IgD-negative memory B cell (primary cell): ENCODE data around the gene LRP1B. TPM values are rescaled to one million over a fixed set of nuclear protein-coding genes. Genes with fewer than 3 reads are reported as not detected.

Experiments
- H3K27ac Mint-ChIP-seq, 3 donors: one replicate each; pipeline ENCODE4 v1.8.0; 2020 to 2022; ENCODE audit warnings: mild to moderate bottlenecking in 3 of 3, mixed read lengths in 3 of 3, moderate library complexity in 1 of 3
- H3K27me3 Mint-ChIP-seq: one replicate; pipeline ENCODE4 v1.8.0; 2021; ENCODE audit warnings: mixed read lengths
- H3K36me3 Mint-ChIP-seq: one replicate; pipeline ENCODE4 v1.8.0; 2020; ENCODE audit warnings: mild to moderate bottlenecking, mixed read lengths
- H3K4me1 Mint-ChIP-seq, 3 donors: one replicate each; pipeline ENCODE4 v1.8.0; 2020 to 2022; ENCODE audit warnings: mixed read lengths in 3 of 3, mild to moderate bottlenecking in 1 of 3
- H3K4me3 Mint-ChIP-seq, 4 donors: one replicate each; pipeline ENCODE4 v1.8.0; 2020 to 2022; ENCODE audit warnings: mild to moderate bottlenecking in 4 of 4, mixed read lengths in 4 of 4, moderate library complexity in 3 of 4
- H3K9me3 Mint-ChIP-seq, 3 donors: one replicate each; pipeline ENCODE4 v1.8.0; 2020 to 2021; ENCODE audit warnings: mixed read lengths in 3 of 3, mild to moderate bottlenecking in 1 of 3
- polyA plus RNA-seq: library from polyadenylated mRNA; unstranded; fragments of 300-500 nt; fragmentation: Illumina TruSeq; gene quantifications from one replicate; pipeline ENCODE4 v1.2.3, GENCODE V29; 2021

The LRP1B gene
- polyA plus RNA-seq, 1 donor from 2014 or later: not detected

- Mint-ChIP-seq H3K27me3 (no peaks in the 10 kb centered on the region), H3K9me3 (peaks cover 0 to 3% (median 0%) of the 10 kb centered on the region in 3 donors), H3K36me3 (no peaks in the 10 kb centered on the region), H3K4me3 (no peak overlapping the region), H3K4me1 (no peaks in the 10 kb centered on the region), H3K27ac (no peak overlapping the region)
These were observed 348.2 kb downstream of the LRP1B start for GRCh38 chr2:141782574-141782973.

GRCh38 chr2:141778315-141778835 is 352.4 kb downstream of the LRP1B start:
- Mint-ChIP-seq H3K27ac (no peak overlapping the region), H3K4me1 (no peaks in the 10 kb centered on the region), H3K27me3 (no peaks in the 10 kb centered on the region), H3K9me3 (peaks cover 0 to 6% (median 3%) of the 10 kb centered on the region in 3 donors), H3K36me3 (no peaks in the 10 kb centered on the region), H3K4me3 (no peak overlapping the region)

GRCh38 chr2:141770530-141770929 is 360.3 kb downstream of the LRP1B start:
- peaks cover 0 to 6% (median 4%) of the 10 kb centered on the region in 3 donors for H3K9me3 Mint-ChIP-seq
- H3K36me3 Mint-ChIP-seq: no peaks in the 10 kb centered on the region
- H3K4me1 Mint-ChIP-seq: no peaks in the 10 kb centered on the region

DNA sequence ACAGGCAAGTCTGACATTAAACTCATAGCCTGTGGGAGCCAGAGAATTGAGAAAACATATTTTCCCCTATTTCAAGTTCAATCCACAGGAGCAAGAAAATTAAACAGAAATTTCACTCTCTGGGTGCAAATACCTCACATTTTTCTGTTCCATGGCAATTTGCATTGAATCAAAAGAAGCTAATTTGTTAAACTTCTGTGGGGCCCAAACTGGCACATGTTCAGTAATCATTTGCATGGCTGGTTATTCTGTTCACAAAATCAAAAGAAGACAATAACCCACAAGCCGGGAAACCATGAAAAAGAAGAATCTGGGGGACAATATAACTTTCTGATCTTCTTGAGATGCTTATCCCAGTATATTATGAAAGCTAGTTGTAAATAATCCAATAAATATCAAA is 363.1 kb downstream of the LRP1B start:
- Mint-ChIP-seq H3K4me1 (no peaks in the 10 kb centered on the region), H3K27me3 (no peaks in the 10 kb centered on the region), H3K27ac (no peak overlapping the region), H3K4me3 (no peak overlapping the region), H3K9me3 (peaks cover 0 to 4% (median 0%) of the 10 kb centered on the region in 3 donors), H3K36me3 (no peaks in the 10 kb centered on the region)

More at GRCh38 chr2:141770530-141770929, 360.3 kb downstream of the LRP1B start:
- H3K27ac Mint-ChIP-seq: no peak overlapping the region
- no peak overlapping the region for H3K4me3 Mint-ChIP-seq
- H3K27me3 Mint-ChIP-seq: no peaks in the 10 kb centered on the region

DNA sequence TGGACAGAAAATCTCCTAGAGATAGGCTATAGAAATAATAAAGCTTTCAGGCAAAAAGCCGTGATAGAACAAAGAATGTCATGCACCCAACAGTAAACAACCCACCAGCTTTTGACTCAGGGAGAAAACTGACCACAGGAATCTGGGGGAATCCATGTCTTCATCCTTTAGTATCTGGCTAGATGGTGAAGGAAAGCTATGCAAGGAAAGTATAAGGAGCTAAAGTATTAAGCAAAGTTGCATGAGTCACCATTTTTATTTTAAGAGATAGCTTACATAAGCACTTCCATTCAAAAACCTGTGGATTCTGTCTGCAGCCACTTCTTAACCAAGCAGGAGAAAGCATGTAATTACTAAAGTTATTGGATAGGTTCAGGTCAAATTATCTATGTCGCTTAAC is 363.8 kb downstream of the LRP1B start:
- Mint-ChIP-seq H3K27ac (no peak overlapping the region), H3K27me3 (no peaks in the 10 kb centered on the region), H3K4me3 (no peak overlapping the region), H3K36me3 (no peaks in the 10 kb centered on the region), H3K9me3 (peaks cover 0 to 4% (median 0%) of the 10 kb centered on the region in 3 donors), H3K4me1 (no peaks in the 10 kb centered on the region)

- Mint-ChIP-seq H3K27me3 (no peaks in the 10 kb centered on the region), H3K27ac (no peak overlapping the region), H3K4me3 (no peak overlapping the region), H3K4me1 (no peaks in the 10 kb centered on the region), H3K9me3 (peaks cover 0 to 2% (median 0%) of the 10 kb centered on the region in 3 donors), H3K36me3 (no peaks in the 10 kb centered on the region)
These were observed 364.6 kb downstream of the LRP1B start for GRCh38 chr2:141766225-141766624.

DNA sequence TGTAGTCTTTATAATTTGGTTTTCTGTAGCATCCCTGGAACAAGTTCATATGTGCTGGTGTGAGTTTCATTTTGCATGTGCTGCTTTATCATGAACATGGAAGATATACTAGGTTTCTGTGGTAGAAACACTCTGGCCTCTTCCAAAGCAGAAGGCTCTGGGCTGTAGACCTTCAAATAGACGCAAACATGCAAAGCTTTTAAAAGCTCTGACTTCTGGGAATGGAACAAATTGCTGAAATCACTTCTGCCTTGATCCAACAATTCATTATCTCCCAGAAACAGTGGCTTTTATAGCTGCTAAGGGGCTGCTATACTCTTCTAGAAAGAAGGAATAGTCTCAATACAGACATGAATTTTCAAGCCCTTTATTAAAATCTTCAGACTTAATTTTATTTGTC is 382.2 kb downstream of the LRP1B start:
- Mint-ChIP-seq H3K9me3 (no peaks in the 10 kb centered on the region), H3K4me1 (no peaks in the 10 kb centered on the region), H3K4me3 (no peak overlapping the region), H3K36me3 (no peaks in the 10 kb centered on the region), H3K27me3 (no peaks in the 10 kb centered on the region), H3K27ac (no peak overlapping the region)

DNA sequence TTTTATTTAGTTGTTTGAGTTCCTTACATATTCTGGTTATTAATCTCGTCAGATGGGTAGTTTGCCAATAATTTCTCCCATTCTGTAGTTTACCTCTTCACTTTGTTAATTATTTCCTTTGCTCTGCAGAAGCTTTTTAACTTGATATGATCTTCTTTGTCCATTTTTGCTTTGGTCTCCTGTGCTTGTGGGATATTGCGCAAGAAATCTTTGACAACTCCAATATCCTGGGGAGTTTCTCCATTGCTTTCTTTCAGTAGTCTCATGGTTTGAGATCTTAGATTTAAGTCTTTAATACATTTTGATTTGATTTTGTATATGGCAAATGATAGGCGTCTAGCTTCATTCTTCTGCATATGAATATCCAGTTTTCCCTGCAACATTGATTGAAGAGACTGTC is 389.2 kb downstream of the LRP1B start:
- Mint-ChIP-seq H3K27me3 (no peaks in the 10 kb centered on the region), H3K9me3 (peaks cover 0 to 7% (median 2%) of the 10 kb centered on the region in 3 donors), H3K4me3 (no peak overlapping the region), H3K27ac (no peak overlapping the region), H3K36me3 (no peaks in the 10 kb centered on the region), H3K4me1 (no peaks in the 10 kb centered on the region)

DNA sequence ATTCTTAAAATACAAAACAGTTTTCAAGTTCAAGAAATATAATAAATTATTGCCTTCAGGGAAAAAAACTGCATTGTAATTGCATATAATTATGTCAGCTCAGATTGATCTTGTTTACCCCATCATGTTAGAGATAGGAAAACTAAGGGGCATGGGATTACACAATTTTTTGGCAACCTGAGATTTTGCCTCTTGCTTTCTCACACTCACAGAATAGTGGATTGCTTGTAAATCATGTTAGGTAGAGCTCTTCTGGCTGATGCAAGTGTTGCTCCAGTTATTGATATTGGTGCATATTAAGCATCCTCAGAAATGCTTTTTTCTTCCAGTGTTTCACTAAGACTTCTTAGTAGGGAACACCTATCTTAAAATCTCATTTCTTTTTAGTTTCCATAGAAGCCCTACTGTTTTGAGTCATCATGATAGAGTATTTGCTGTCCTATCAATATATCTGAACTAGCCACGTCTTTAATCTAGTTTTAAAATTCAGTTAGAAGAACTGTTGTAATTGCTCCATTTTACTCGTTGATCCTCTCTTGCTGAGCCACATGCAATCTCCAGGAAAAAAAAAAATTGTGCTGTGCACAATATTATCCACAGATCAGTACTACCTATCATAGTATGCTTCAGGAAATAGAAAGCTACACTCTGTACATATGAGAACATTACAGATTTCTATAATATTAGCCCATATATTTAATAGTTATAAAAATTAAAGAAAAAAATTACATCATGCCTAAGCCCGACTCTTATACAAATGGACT is 393.1 kb downstream of the LRP1B start:
- Mint-ChIP-seq H3K36me3 (no peaks in the 10 kb centered on the region), H3K27me3 (no peaks in the 10 kb centered on the region), H3K9me3 (peaks cover 2 to 7% (median 3%) of the 10 kb centered on the region in 3 donors), H3K27ac (peak overlapping the region in 1 of 3 donors; percentile 47), H3K4me1 (no peaks in the 10 kb centered on the region), H3K4me3 (no peak overlapping the region)

DNA sequence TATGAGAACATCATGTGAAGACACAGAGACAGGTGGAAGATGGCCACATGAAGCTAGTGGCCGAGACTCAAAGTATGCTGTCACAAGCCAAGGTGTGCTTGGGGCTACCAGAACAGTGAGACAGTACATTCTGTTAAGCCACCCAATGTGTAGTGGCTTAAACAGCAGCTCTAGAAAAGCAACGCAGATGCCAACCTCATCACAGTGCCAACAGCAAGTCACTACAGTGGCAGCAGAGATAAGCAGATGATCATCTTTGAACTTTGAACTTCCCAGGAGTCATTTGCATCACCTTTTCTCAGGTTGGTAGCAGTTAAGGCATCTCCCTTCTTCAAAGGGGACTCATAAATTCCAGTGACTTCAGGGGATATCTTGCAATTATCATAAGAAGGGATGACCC is 394.4 kb downstream of the LRP1B start:
- Mint-ChIP-seq H3K4me1 (no peaks in the 10 kb centered on the region), H3K36me3 (no peaks in the 10 kb centered on the region), H3K27ac (no peak overlapping the region), H3K27me3 (no peaks in the 10 kb centered on the region), H3K4me3 (no peak overlapping the region), H3K9me3 (peaks cover 0 to 4% (median 3%) of the 10 kb centered on the region in 3 donors)

GRCh38 chr2:141728886-141729285 is 401.9 kb downstream of the LRP1B start:
- no peak overlapping the region for H3K27ac Mint-ChIP-seq
- no peaks in the 10 kb centered on the region for H3K36me3 Mint-ChIP-seq
- no peak overlapping the region for H3K4me3 Mint-ChIP-seq
- no peaks in the 10 kb centered on the region for H3K4me1 Mint-ChIP-seq
- H3K27me3 Mint-ChIP-seq: no peaks in the 10 kb centered on the region
- H3K9me3 Mint-ChIP-seq: peaks cover 0 to 3% (median 0%) of the 10 kb centered on the region in 3 donors

GRCh38 chr2:141728142-141728541 is 402.7 kb downstream of the LRP1B start:
- no peak overlapping the region for H3K27ac Mint-ChIP-seq

GRCh38 chr2:141724426-141724825 is 406.4 kb downstream of the LRP1B start:
- peaks cover 2% of the 10 kb centered on the region for H3K36me3 Mint-ChIP-seq
- H3K4me1 Mint-ChIP-seq: no peaks in the 10 kb centered on the region
- no peak overlapping the region for H3K4me3 Mint-ChIP-seq
- no peaks in the 10 kb centered on the region for H3K9me3 Mint-ChIP-seq
- H3K27me3 Mint-ChIP-seq: no peaks in the 10 kb centered on the region
- no peak overlapping the region for H3K27ac Mint-ChIP-seq

More at GRCh38 chr2:141728142-141728541, 402.7 kb downstream of the LRP1B start:
- H3K36me3 Mint-ChIP-seq: no peaks in the 10 kb centered on the region
- no peaks in the 10 kb centered on the region for H3K27me3 Mint-ChIP-seq
- no peaks in the 10 kb centered on the region for H3K4me1 Mint-ChIP-seq
- no peak overlapping the region for H3K4me3 Mint-ChIP-seq
- H3K9me3 Mint-ChIP-seq: no peaks in the 10 kb centered on the region

DNA sequence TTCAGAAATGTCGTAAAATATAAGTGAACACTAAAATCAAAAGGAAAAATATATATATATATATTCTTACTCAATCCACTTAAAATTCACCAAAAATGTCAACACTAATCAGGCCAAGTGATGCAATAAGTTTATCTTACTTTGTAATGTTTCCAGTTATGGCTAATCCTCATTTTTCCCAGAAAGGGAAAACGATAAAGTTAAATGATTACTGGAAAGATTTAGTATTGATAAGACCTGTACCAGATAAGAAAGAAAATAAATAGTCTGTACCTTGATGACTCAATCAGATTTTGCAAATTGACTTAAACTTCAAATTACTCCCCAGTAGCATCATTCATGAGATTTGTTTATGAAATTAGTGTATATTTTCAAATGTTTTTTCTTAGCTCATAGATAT is 407.0 kb downstream of the LRP1B start:
- Mint-ChIP-seq H3K4me1 (no peaks in the 10 kb centered on the region), H3K27me3 (no peaks in the 10 kb centered on the region), H3K36me3 (peaks cover 2% of the 10 kb centered on the region), H3K27ac (no peak overlapping the region), H3K9me3 (no peaks in the 10 kb centered on the region), H3K4me3 (no peak overlapping the region)

DNA sequence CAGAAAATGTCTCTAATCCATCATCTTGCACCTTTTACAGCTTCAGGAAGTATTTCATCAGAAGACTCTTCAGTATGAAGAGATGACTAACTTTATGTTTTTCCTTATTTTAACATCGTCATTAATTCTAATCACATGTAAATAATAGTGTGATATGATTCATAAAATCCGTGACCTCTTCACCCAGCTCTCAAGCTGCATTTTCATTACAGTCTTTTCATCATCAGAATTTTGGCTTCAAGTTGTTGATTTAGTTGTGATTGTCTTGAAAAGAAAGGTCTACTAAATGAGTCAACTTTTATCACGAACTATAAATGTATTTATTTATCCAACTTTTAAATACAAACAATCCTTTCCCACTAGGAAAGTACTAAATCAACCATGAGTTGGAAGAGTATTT is 410.3 kb downstream of the LRP1B start:
- Mint-ChIP-seq H3K4me3 (no peak overlapping the region), H3K27me3 (no peaks in the 10 kb centered on the region), H3K36me3 (peaks cover 2% of the 10 kb centered on the region), H3K9me3 (no peaks in the 10 kb centered on the region), H3K4me1 (no peaks in the 10 kb centered on the region), H3K27ac (no peak overlapping the region)

GRCh38 chr2:141714496-141714895 is 416.3 kb downstream of the LRP1B start:
- Mint-ChIP-seq H3K4me1 (no peaks in the 10 kb centered on the region), H3K27me3 (no peaks in the 10 kb centered on the region), H3K27ac (no peak overlapping the region), H3K36me3 (no peaks in the 10 kb centered on the region), H3K9me3 (peaks cover 0 to 3% (median 2%) of the 10 kb centered on the region in 3 donors), H3K4me3 (no peak overlapping the region)
